Measurements from ENCODE around the gene CALML3. TPM values are rescaled to one million over a fixed set of nuclear protein-coding genes. Genes with fewer than 3 reads are reported as not detected.

Gene CALML3
- polyA plus RNA-seq, 1 donor from 2014 or later = not detected

- Histone ChIP-seq H3K9me3 (ENCODE audit: low read length) (no peaks in the 10 kb centered on the region), H3K36me3 (ENCODE audit: insufficient read depth, low read length) (no peaks in the 10 kb centered on the region), H4K20me1 (ENCODE audit: insufficient read depth) (no peaks in the 10 kb centered on the region), H3K9me2 (ENCODE audit: insufficient read depth, low read length) (no peaks in the 10 kb centered on the region), H3K4me2 (ENCODE audit: low read length) (no peak overlapping the region), H3K27me3 (ENCODE audit: insufficient read depth, low read depth, low read length) (no peaks in the 10 kb centered on the region), H3K4me3 (ENCODE audit: low read length) (no peak overlapping the region), H2AFZ (ENCODE audit: low read depth, low read length) (no peak overlapping the region), H3F3A (ENCODE audit: insufficient read depth, low read length, poor library complexity, severe bottlenecking) (no peaks in the 10 kb centered on the region), H3K79me2 (replicated peaks; ENCODE audit: insufficient read depth, low read length) (no peaks in the 10 kb centered on the region), H3K9ac (ENCODE audit: low read length) (no peak overlapping the region), H3K27ac (ENCODE audit: low read length) (no peak overlapping the region)
- TF ChIP-seq RAD21 (conservative IDR thresholded peaks at IDR 0.05) = no peak
- no peak for TF ChIP-seq EZH2 (IDR thresholded peaks at IDR 0.05; ENCODE audit: borderline replicate concordance, insufficient read depth, low read length, poor library complexity, severe bottlenecking)
- no peak for TF ChIP-seq EP300 (conservative IDR thresholded peaks at IDR 0.05; ENCODE audit: poor library complexity, severe bottlenecking)
- TF ChIP-seq MXI1 (conservative IDR thresholded peaks at IDR 0.05; ENCODE audit: poor library complexity, severe bottlenecking) = no peak
- no peak for TF ChIP-seq POLR2AphosphoS5 (IDR thresholded peaks at IDR 0.05)
- TF ChIP-seq, protein P1, sequence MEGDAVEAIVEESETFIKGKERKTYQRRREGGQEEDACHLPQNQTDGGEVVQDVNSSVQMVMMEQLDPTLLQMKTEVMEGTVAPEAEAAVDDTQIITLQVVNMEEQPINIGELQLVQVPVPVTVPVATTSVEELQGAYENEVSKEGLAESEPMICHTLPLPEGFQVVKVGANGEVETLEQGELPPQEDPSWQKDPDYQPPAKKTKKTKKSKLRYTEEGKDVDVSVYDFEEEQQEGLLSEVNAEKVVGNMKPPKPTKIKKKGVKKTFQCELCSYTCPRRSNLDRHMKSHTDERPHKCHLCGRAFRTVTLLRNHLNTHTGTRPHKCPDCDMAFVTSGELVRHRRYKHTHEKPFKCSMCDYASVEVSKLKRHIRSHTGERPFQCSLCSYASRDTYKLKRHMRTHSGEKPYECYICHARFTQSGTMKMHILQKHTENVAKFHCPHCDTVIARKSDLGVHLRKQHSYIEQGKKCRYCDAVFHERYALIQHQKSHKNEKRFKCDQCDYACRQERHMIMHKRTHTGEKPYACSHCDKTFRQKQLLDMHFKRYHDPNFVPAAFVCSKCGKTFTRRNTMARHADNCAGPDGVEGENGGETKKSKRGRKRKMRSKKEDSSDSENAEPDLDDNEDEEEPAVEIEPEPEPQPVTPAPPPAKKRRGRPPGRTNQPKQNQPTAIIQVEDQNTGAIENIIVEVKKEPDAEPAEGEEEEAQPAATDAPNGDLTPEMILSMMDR (IDR thresholded peaks at IDR 0.05; ENCODE audit: poor library complexity, severe bottlenecking) = no peak
- no peak for TF ChIP-seq SMC3 (conservative IDR thresholded peaks at IDR 0.05; ENCODE audit: poor library complexity)
Observed at GRCh38 chr10:5544216-5544805, 19.6 kb downstream of the CALML3 start.

DNA sequence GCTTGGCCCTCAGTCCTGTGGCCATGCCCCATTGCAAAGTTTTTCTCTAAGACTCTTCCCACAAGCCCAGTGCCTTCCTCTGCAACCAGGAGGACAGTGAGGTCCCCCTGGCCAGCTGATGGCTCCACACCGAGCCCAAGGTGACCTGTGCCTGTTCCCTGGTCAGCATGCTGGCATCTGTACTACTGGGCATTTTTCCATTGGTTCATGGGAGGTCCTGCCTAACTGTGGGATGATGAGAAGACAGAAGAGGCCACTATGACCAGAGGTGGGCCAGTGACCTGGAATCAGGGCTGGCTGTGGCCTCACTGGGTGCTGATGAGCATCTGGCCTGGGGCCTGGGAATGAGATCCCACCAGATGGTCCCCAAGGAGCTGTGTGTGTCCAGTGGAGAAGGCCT, 20.2 kb downstream of the CALML3 start:
- Histone ChIP-seq H3K27ac (ENCODE audit: low read length) (no peak overlapping the region), H3K9me2 (ENCODE audit: insufficient read depth, low read length) (no peaks in the 10 kb centered on the region), H3K36me3 (ENCODE audit: insufficient read depth, low read length) (no peaks in the 10 kb centered on the region), H3F3A (ENCODE audit: insufficient read depth, low read length, poor library complexity, severe bottlenecking) (no peaks in the 10 kb centered on the region), H3K9me3 (ENCODE audit: low read length) (no peaks in the 10 kb centered on the region), H3K9ac (ENCODE audit: low read length) (no peak overlapping the region), H3K79me2 (replicated peaks; ENCODE audit: insufficient read depth, low read length) (no peaks in the 10 kb centered on the region), H3K4me3 (ENCODE audit: low read length) (no peak overlapping the region), H2AFZ (ENCODE audit: low read depth, low read length) (no peak overlapping the region), H3K4me2 (ENCODE audit: low read length) (no peak overlapping the region), H4K20me1 (ENCODE audit: insufficient read depth) (no peaks in the 10 kb centered on the region), H3K27me3 (ENCODE audit: insufficient read depth, low read depth, low read length) (no peaks in the 10 kb centered on the region)
- TF ChIP-seq, protein P1 (IDR thresholded peaks at IDR 0.05; ENCODE audit: poor library complexity, severe bottlenecking) = no peak
- no peak for TF ChIP-seq EP300 (conservative IDR thresholded peaks at IDR 0.05; ENCODE audit: poor library complexity, severe bottlenecking)
- TF ChIP-seq EZH2 (IDR thresholded peaks at IDR 0.05; ENCODE audit: borderline replicate concordance, insufficient read depth, low read length, poor library complexity, severe bottlenecking) = no peak
- TF ChIP-seq SMC3 (conservative IDR thresholded peaks at IDR 0.05; ENCODE audit: poor library complexity) = no peak
- no peak for TF ChIP-seq MXI1 (conservative IDR thresholded peaks at IDR 0.05; ENCODE audit: poor library complexity, severe bottlenecking)
- no peak for TF ChIP-seq TAF1 (IDR thresholded peaks at IDR 0.05; ENCODE audit: low read depth)
- TF ChIP-seq, protein P2, sequence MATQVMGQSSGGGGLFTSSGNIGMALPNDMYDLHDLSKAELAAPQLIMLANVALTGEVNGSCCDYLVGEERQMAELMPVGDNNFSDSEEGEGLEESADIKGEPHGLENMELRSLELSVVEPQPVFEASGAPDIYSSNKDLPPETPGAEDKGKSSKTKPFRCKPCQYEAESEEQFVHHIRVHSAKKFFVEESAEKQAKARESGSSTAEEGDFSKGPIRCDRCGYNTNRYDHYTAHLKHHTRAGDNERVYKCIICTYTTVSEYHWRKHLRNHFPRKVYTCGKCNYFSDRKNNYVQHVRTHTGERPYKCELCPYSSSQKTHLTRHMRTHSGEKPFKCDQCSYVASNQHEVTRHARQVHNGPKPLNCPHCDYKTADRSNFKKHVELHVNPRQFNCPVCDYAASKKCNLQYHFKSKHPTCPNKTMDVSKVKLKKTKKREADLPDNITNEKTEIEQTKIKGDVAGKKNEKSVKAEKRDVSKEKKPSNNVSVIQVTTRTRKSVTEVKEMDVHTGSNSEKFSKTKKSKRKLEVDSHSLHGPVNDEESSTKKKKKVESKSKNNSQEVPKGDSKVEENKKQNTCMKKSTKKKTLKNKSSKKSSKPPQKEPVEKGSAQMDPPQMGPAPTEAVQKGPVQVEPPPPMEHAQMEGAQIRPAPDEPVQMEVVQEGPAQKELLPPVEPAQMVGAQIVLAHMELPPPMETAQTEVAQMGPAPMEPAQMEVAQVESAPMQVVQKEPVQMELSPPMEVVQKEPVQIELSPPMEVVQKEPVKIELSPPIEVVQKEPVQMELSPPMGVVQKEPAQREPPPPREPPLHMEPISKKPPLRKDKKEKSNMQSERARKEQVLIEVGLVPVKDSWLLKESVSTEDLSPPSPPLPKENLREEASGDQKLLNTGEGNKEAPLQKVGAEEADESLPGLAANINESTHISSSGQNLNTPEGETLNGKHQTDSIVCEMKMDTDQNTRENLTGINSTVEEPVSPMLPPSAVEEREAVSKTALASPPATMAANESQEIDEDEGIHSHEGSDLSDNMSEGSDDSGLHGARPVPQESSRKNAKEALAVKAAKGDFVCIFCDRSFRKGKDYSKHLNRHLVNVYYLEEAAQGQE (IDR thresholded peaks at IDR 0.05; ENCODE audit: borderline replicate concordance) = no peak
- TF ChIP-seq POLR2AphosphoS5 (IDR thresholded peaks at IDR 0.05) = no peak
- no peak for TF ChIP-seq RAD21 (conservative IDR thresholded peaks at IDR 0.05)

Measured in neural cell (in vitro differentiated cells).